LNCAP (cell line): ENCODE results near the gene MYRF.
A peak's percentile ranks its signal among the peaks of the same experiment; 100 is the strongest.

Experiments used
- CTCF ChIP-seq: fragments of 450-650 bp; IDR thresholded peaks from 2 replicates; pipeline ENCODE4 v1.5.1; 2017; ENCODE audit warnings: mild to moderate bottlenecking

The MYRF gene

GRCh38 chr11:61730240-61730994 is 22.0 kb upstream of the MYRF start:
- TF ChIP-seq CTCF = no peak

- TF ChIP-seq CTCF = no peak
Observed at GRCh38 chr11:61731211-61731951, 21.1 kb upstream of the MYRF start.

GRCh38 chr11:61731952-61732675 is 20.3 kb upstream of the MYRF start:
- TF ChIP-seq CTCF = no peak

- no peak for TF ChIP-seq CTCF
Observed at GRCh38 chr11:61732705-61733104, 19.7 kb upstream of the MYRF start.

GRCh38 chr11:61733120-61733978 is 19.1 kb upstream of the MYRF start:
- peak; percentile 99 for TF ChIP-seq CTCF

- TF ChIP-seq CTCF = no peak
Observed at GRCh38 chr11:61734767-61735166, 17.7 kb upstream of the MYRF start.

- TF ChIP-seq CTCF = no peak
Observed at GRCh38 chr11:61735391-61735790, 17.0 kb upstream of the MYRF start.
